Measurements from ENCODE around the gene ARHGAP1. TPM values are rescaled to one million over a fixed set of nuclear protein-coding genes. Genes with fewer than 3 reads are reported as not detected.

ARHGAP1 gene
- total RNA-seq, 3 donors from 2014 or later (not counting 1 experiment from before 2014, with no cell fraction given): 89.8 to 111 (median 102) TPM

GRCh38 chr11:46668480-46669085 is 31.8 kb downstream of the ARHGAP1 start:
- DNase-seq (no peak), ATAC-seq (no peak)
- Mint-ChIP-seq H3K27me3 (ENCODE audit: low read depth in 2 of 2) (no peaks in the 10 kb centered on the region), H3K9me3 (no peaks in the 10 kb centered on the region), H3K4me3 (no peak overlapping the region), H3K36me3 (no peaks in the 10 kb centered on the region), H3K27ac (peak overlapping the region; percentile 90 to 94), H3K4me1 (peaks cover 36 to 38% of the 10 kb centered on the region in 2 donors)
- intact Hi-C loops (cut with micrococcal nuclease): no loop called here
- no peak for TF ChIP-seq CTCF (IDR thresholded peaks at IDR 0.05)
- peaks cover 69% of the 10 kb centered on the region for H3K36me3 ChIP-seq (ENCODE audit: control insufficient read depth, insufficient read depth, low read length)
- no peak overlapping the region for H3K27ac ChIP-seq (ENCODE audit: low read length)
- H3K4me3 ChIP-seq (ENCODE audit: low read length): no peak overlapping the region
- peaks cover 44% of the 10 kb centered on the region for H3K4me1 ChIP-seq (ENCODE audit: control insufficient read depth, insufficient read depth, low read length)
- 93% methylated on average over 12 of the region's 12 CpGs for WGBS (ENCODE audit: insufficient coverage)
- H3K9me3 ChIP-seq (ENCODE audit: control insufficient read depth, insufficient read depth, low read length): no peaks in the 10 kb centered on the region
- H3K27me3 ChIP-seq (ENCODE audit: control insufficient read depth, insufficient read depth, low read length): no peaks in the 10 kb centered on the region

GRCh38 chr11:46667043-46667481 is 33.4 kb downstream of the ARHGAP1 start:
- no peak overlapping the region for H3K27ac Mint-ChIP-seq

GRCh38 chr11:46666516-46666915 is 33.9 kb downstream of the ARHGAP1 start:
- peaks cover 67% of the 10 kb centered on the region for H3K36me3 ChIP-seq (ENCODE audit: control insufficient read depth, insufficient read depth, low read length)
- intact Hi-C loops (cut with micrococcal nuclease): no loop called here
- DNase-seq (no peak), ATAC-seq (no peak)
- Mint-ChIP-seq H3K27ac (no peak overlapping the region), H3K36me3 (no peaks in the 10 kb centered on the region), H3K4me1 (peaks cover 21% of the 10 kb centered on the region in 2 donors), H3K4me3 (no peak overlapping the region), H3K27me3 (ENCODE audit: low read depth in 2 of 2) (no peaks in the 10 kb centered on the region), H3K9me3 (no peaks in the 10 kb centered on the region)
- H3K4me3 ChIP-seq (ENCODE audit: low read length): no peak overlapping the region
- H3K4me1 ChIP-seq (ENCODE audit: control insufficient read depth, insufficient read depth, low read length): peaks cover 24% of the 10 kb centered on the region
- no peaks in the 10 kb centered on the region for H3K27me3 ChIP-seq (ENCODE audit: control insufficient read depth, insufficient read depth, low read length)
- H3K9me3 ChIP-seq (ENCODE audit: control insufficient read depth, insufficient read depth, low read length): no peaks in the 10 kb centered on the region
- H3K27ac ChIP-seq (ENCODE audit: low read length): no peak overlapping the region
- WGBS (ENCODE audit: insufficient coverage): 89% methylated on average over 4 of the region's 5 CpGs
- no peak for TF ChIP-seq CTCF (IDR thresholded peaks at IDR 0.05)

More at GRCh38 chr11:46667043-46667481, 33.4 kb downstream of the ARHGAP1 start:
- intact Hi-C loops (cut with micrococcal nuclease): no loop called here
- H3K4me1 Mint-ChIP-seq: peaks cover 24 to 25% of the 10 kb centered on the region in 2 donors
- no peak for TF ChIP-seq CTCF (IDR thresholded peaks at IDR 0.05)
- peaks cover 62% of the 10 kb centered on the region for H3K36me3 ChIP-seq (ENCODE audit: control insufficient read depth, insufficient read depth, low read length)
- no peaks in the 10 kb centered on the region for H3K36me3 Mint-ChIP-seq
- H3K27me3 Mint-ChIP-seq (ENCODE audit: low read depth in 2 of 2): no peaks in the 10 kb centered on the region
- H3K9me3 ChIP-seq (ENCODE audit: control insufficient read depth, insufficient read depth, low read length): no peaks in the 10 kb centered on the region
- DNase-seq: no peak
- 96% methylated on average over 2 of the region's 2 CpGs for WGBS (ENCODE audit: insufficient coverage)
- no peak for ATAC-seq
- H3K4me1 ChIP-seq (ENCODE audit: control insufficient read depth, insufficient read depth, low read length): peaks cover 29% of the 10 kb centered on the region
- H3K4me3 ChIP-seq (ENCODE audit: low read length): no peak overlapping the region
- no peaks in the 10 kb centered on the region for H3K27me3 ChIP-seq (ENCODE audit: control insufficient read depth, insufficient read depth, low read length)
- H3K9me3 Mint-ChIP-seq: no peaks in the 10 kb centered on the region
- H3K27ac ChIP-seq (ENCODE audit: low read length): no peak overlapping the region
- H3K4me3 Mint-ChIP-seq: no peak overlapping the region

- no peaks in the 10 kb centered on the region for H3K27me3 Mint-ChIP-seq (ENCODE audit: low read depth in 2 of 2)
- no peak overlapping the region for H3K4me3 ChIP-seq (ENCODE audit: low read length)
These were observed 35.1 kb downstream of the ARHGAP1 start for GRCh38 chr11:46665356-46665755.

More at GRCh38 chr11:46665356-46665755, 35.1 kb downstream of the ARHGAP1 start:
- intact Hi-C loops (cut with micrococcal nuclease): no loop called here
- Histone ChIP-seq H3K4me1 (ENCODE audit: control insufficient read depth, insufficient read depth, low read length) (peaks cover 12% of the 10 kb centered on the region), H3K9me3 (ENCODE audit: control insufficient read depth, insufficient read depth, low read length) (no peaks in the 10 kb centered on the region), H3K27ac (ENCODE audit: low read length) (no peak overlapping the region), H3K36me3 (ENCODE audit: control insufficient read depth, insufficient read depth, low read length) (peaks cover 74% of the 10 kb centered on the region), H3K27me3 (ENCODE audit: control insufficient read depth, insufficient read depth, low read length) (no peaks in the 10 kb centered on the region)
- WGBS (ENCODE audit: insufficient coverage): 100% methylated on average over 1 of the region's 1 CpG
- H3K9me3 Mint-ChIP-seq: no peaks in the 10 kb centered on the region
- H3K27ac Mint-ChIP-seq: no peak overlapping the region
- ATAC-seq (no peak), DNase-seq (no peak)
- H3K4me3 Mint-ChIP-seq: no peak overlapping the region
- H3K36me3 Mint-ChIP-seq: no peaks in the 10 kb centered on the region
- TF ChIP-seq CTCF (IDR thresholded peaks at IDR 0.05): no peak
- peaks cover 9% of the 10 kb centered on the region in 2 donors for H3K4me1 Mint-ChIP-seq

Data from natural killer cell (primary cell).